ENCODE results near the gene TTC7B. TPM values are rescaled to one million over a fixed set of nuclear protein-coding genes. Genes with fewer than 3 reads are reported as not detected.

The TTC7B gene
- total RNA-seq, 1 experiment from 2014 or later, result 14.6 TPM

GRCh38 chr14:90625445-90625844 is 190.8 kb downstream of the TTC7B start:
- in situ Hi-C loops (cut with HindIII; ENCODE audit: low pct_unique_long_range_greater_than_20kb, low sequenced_read_pairs), result no loop called here
- no peak for DNase-seq (ENCODE audit: low read depth)

DNA sequence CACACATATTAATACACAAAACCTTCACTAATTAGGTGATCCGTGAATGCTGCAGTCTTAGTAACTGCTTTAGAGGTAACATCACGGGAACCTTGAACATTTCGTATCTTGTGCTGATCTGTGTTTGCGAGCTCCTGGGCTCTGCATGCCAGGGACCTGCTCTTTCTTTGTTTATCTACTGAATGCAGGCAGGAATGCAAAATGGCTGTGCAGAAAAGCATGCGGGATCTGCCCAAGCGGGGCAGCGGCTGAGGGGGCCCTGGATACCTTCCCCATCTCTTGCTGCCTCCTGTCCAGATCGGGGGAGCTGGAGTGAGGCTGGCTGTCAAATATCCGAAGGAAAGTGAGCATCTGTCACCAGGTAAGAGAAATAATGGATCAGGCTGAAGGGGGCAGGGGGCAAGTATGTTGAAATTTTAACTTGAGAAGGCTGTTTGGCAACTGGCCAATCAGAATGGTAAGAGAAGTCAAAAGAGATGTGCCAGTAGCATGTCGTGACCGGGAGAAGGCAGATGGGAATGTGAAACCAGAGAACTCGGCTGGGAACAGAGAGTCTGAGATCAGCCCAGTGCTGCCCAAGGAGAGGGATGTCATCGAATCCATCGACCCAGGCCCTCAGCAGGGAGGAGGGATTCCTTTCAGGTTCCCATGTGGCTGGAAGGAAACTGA is 191.4 kb downstream of the TTC7B start:
- no peak for DNase-seq (ENCODE audit: low read depth)
- in situ Hi-C loops (cut with HindIII; ENCODE audit: low pct_unique_long_range_greater_than_20kb, low sequenced_read_pairs), result no loop called here

GRCh38 chr14:90624227-90624626 is 192.0 kb downstream of the TTC7B start:
- in situ Hi-C loops (cut with HindIII; ENCODE audit: low pct_unique_long_range_greater_than_20kb, low sequenced_read_pairs), result no loop called here
- DNase-seq (ENCODE audit: low read depth), result peak; percentile 45

- in situ Hi-C loops (cut with HindIII; ENCODE audit: low pct_unique_long_range_greater_than_20kb, low sequenced_read_pairs), result no loop called here
- no peak for DNase-seq (ENCODE audit: low read depth)
Measured at GRCh38 chr14:90621201-90621600, 195.0 kb downstream of the TTC7B start.

GRCh38 chr14:90620568-90621077 is 195.6 kb downstream of the TTC7B start:
- no peak for DNase-seq (ENCODE audit: low read depth)
- in situ Hi-C loops (cut with HindIII; ENCODE audit: low pct_unique_long_range_greater_than_20kb, low sequenced_read_pairs), result no loop called here

DNA sequence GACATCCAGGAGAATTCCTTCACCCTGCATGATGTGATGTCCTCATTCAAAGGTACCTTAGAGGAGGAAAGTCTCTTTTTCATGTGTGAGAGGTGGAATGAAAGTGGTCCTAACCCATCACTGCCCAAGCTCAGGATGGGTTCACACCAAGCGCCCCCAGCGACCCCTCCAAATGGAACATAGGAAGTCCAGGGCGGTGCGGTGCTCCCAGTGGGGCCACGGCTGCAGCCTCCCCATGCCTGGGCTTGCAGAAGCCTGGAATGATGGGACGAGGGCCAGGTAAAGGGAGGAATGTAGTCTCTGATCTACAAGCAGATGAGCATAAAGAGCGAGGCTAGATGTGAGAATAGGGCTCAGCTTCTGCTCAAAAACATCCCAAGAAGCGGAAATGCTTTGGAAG is 196.3 kb downstream of the TTC7B start:
- DNase-seq (ENCODE audit: low read depth), result no peak
- in situ Hi-C loops (cut with HindIII; ENCODE audit: low pct_unique_long_range_greater_than_20kb, low sequenced_read_pairs), result no loop called here

DNA sequence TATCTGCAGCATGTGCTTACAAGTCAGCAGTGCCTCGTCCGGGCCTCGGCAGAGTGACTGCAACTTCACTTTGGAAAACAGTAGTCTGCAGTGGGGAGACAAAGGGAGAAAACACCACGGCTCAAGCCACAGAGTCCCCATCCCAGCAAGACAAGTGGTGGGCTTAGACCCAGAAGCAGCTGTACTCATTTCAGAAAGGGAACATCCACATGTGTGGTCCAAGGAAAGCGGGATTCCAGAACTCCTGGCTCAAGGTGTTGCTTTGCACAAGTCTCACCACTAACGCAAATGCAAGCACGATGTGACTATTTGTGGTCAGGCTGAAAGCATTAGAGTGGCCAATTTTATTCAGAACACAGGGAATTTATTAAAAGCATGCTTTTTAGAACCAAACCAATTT is 198.3 kb downstream of the TTC7B start:
- no peak for DNase-seq (ENCODE audit: low read depth)
- in situ Hi-C loops (cut with HindIII; ENCODE audit: low pct_unique_long_range_greater_than_20kb, low sequenced_read_pairs), result no loop called here

DNA sequence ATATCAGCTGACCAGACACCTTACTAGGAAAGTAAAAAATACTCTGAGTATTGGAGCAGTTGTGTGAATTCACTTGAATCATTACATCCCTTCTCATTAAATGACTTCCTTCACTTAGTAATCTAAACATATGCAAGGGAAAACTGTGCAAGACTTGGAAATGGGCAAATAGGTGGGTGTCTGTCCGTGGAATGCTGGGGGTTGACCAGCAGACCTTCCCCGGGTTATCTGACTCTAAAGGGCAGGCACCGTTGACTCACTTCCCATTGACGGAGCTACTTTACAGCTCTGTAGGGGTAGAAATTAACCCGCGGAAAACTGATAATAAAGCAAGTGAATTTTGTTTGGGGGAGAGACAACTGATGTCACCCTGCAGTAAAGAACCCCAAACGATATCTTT is 199.3 kb downstream of the TTC7B start:
- in situ Hi-C loops (cut with HindIII; ENCODE audit: low pct_unique_long_range_greater_than_20kb, low sequenced_read_pairs), result no loop called here
- DNase-seq (ENCODE audit: low read depth), result no peak

- no peak for DNase-seq (ENCODE audit: low read depth)
- in situ Hi-C loops (cut with HindIII; ENCODE audit: low pct_unique_long_range_greater_than_20kb, low sequenced_read_pairs), result no loop called here
Measured at GRCh38 chr14:90616313-90616712, 199.9 kb downstream of the TTC7B start.

DNA sequence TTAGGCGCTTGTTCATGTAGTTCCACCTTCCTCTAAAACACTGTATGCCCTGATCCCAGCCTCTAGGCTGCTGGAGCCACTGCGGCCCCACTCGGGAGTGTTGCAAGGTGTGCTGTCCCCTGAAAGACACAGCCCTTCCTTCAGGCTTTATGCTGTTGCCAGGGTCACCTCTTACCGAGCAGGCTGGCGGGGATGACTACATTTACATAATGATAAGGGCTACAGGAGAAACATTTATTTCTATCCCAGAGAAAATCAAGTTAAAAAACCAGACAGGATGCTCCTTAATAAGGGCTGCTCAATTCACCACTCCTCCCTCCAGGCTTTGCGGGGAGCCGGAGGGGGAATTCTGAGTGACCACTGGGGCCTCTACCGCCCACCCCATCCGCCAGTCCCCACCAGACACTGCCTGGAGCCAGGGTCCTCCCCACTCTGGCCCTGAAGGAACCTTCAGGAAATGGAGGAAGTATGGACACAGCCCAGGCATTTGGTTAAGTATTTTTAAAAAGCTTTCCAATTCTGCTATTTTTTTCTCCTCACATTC is 200.6 kb downstream of the TTC7B start:
- no peak for DNase-seq (ENCODE audit: low read depth)
- in situ Hi-C loops (cut with HindIII; ENCODE audit: low pct_unique_long_range_greater_than_20kb, low sequenced_read_pairs), result no loop called here

- no peak for DNase-seq (ENCODE audit: low read depth)
- in situ Hi-C loops (cut with HindIII; ENCODE audit: low pct_unique_long_range_greater_than_20kb, low sequenced_read_pairs), result no loop called here
Measured at GRCh38 chr14:90614696-90615516, 201.3 kb downstream of the TTC7B start.

- no peak for DNase-seq (ENCODE audit: low read depth)
- in situ Hi-C loops (cut with HindIII; ENCODE audit: low pct_unique_long_range_greater_than_20kb, low sequenced_read_pairs), result no loop called here
Measured at GRCh38 chr14:90613997-90614396, 202.2 kb downstream of the TTC7B start.

- no peak for DNase-seq (ENCODE audit: low read depth)
- in situ Hi-C loops (cut with HindIII; ENCODE audit: low pct_unique_long_range_greater_than_20kb, low sequenced_read_pairs), result no loop called here
Measured at GRCh38 chr14:90613453-90613852, 202.8 kb downstream of the TTC7B start.

DNA sequence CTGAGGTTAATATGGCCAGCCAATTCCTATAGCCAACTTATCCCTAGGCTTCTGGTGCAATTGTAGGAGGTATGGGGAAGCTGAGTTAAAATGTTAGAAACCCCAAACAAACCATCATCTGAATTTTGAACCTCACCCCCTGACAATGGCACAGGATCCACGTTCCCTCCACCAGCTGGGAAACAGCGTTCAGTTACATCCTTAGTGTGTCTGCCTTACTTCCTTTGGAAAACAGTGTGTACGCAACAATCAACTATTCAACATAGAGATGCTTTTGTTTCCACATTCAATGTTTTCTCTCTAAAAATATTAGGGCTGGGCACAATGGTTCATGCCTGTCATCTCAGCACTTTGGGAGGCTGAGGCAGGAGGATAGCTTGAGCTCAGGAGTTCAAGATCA is 203.4 kb downstream of the TTC7B start:
- in situ Hi-C loops (cut with HindIII; ENCODE audit: low pct_unique_long_range_greater_than_20kb, low sequenced_read_pairs), result no loop called here
- DNase-seq (ENCODE audit: low read depth), result no peak

DNA sequence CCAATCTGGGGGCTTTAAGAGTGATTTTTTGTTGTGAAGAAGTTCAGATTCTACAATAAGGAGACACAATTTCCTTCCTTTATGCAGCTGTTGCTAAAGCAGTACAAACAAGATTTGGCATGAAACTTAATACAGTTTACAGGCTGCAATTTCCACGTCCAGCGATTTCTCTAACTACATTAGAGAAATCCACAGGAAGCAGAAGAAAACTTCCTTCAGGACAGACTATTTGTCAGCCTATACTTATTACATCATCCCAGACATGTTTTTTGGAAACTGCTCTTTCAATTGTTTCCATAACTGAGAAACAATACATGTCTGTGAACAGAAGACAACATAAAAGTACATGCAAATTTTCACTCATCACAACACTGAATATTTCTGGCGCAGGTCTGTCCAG is 204.3 kb downstream of the TTC7B start:
- DNase-seq (ENCODE audit: low read depth), result no peak
- in situ Hi-C loops (cut with HindIII; ENCODE audit: low pct_unique_long_range_greater_than_20kb, low sequenced_read_pairs), result no loop called here

- in situ Hi-C loops (cut with HindIII; ENCODE audit: low pct_unique_long_range_greater_than_20kb, low sequenced_read_pairs), result no loop called here
- DNase-seq (ENCODE audit: low read depth), result no peak
Measured at GRCh38 chr14:90611501-90611900, 204.7 kb downstream of the TTC7B start.

GRCh38 chr14:90610346-90611040 is 205.7 kb downstream of the TTC7B start:
- DNase-seq (ENCODE audit: low read depth), result no peak
- in situ Hi-C loops (cut with HindIII; ENCODE audit: low pct_unique_long_range_greater_than_20kb, low sequenced_read_pairs), result no loop called here

- in situ Hi-C loops (cut with HindIII; ENCODE audit: low pct_unique_long_range_greater_than_20kb, low sequenced_read_pairs), result no loop called here
- DNase-seq (ENCODE audit: low read depth), result no peak
Measured at GRCh38 chr14:90609376-90609775, 206.9 kb downstream of the TTC7B start.

GRCh38 chr14:90608929-90609341 is 207.3 kb downstream of the TTC7B start:
- in situ Hi-C loops (cut with HindIII; ENCODE audit: low pct_unique_long_range_greater_than_20kb, low sequenced_read_pairs), result no loop called here
- no peak for DNase-seq (ENCODE audit: low read depth)

Data from Caki2 (cell line).